Activated CD8-positive, alpha-beta memory T cell treated with anti-CD3 and anti-CD28 coated beads, Interleukin-2, amount 50 U/mL, for 24 hours (primary cell): ENCODE data around the gene CORO2A.
"Not testable (repeated sequence)": the region's sequence is repeated elsewhere in the genome, so short reads cannot be mapped to it uniquely, and the experiment has no call there.

Experiments
- DNase-seq: peaks from one replicate; pipeline ENCODE4 v3.0.0-alpha.2; 2020; ENCODE audit errors: extremely low read depth

The CORO2A gene

DNA sequence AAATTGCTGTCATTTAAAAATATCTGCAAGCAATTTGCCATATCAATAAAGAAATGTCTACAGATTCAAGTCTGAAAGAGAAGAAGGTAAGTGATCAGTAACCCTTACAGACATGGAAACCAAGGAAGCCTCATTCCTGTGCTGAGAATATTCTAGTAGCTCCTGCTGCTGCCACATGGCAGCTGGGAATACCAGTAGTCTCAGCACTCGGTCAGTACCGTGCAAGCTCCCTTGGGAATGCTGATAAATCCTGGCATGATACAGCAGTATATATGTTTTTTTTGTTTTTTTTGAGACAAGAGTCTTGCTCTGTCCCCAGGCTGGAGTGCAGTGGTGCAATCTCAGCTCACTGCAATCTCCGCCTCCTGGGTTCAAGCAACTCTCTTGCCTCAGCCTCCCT is 108.0 kb downstream of the CORO2A start:
- no peak for DNase-seq

DNA sequence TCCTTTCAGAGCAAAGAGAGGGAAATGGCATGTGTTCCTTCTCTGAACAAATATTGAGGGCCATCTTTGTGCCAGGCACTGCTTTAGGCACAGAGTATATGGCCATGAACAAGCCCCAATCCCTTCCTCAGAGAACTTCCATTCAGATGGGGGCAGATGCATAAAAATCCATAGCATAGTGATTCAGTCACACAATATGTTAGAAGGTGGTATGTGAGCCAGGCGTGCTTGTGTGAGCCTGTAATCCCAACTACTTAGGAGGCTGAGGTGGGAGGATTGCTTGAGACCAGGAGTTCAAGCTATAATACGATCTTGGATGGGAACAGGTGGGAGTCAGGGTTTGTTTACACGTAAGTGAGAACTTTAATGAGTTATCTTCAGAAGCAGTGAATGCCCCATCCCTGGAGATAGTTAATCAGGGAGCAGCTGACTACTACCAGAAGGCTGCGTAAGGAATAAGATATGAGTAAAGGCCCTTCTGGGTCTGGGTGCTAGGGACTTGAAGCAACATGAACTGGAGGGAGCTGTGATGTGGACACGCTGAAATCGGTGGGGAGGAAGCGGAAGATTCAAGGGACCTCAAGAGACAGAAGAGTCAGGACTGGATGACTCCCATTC is 108.8 kb downstream of the CORO2A start:
- no peak for DNase-seq

DNA sequence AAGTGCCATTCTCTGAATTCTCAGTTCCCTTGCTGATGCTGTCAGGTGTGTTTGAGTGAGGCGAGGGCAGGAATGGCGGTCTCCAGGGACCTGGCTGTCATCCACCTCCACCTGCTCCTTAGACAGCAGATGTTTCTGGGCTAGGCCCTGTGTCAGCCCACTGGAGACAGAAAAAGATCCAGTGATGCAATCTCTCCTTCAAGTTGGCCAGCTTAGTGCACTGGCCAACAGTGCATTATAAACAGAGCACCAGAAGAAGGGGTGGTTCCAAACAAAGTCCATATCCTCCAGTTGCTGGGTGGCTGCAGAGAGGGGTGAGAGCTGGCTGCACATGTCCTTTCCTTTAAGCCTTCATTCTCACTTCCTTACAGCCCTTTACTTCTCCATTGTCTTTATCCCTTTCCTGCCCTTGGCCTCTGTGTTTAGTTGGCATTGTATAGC is 109.4 kb downstream of the CORO2A start:
- DNase-seq: no peak

DNA sequence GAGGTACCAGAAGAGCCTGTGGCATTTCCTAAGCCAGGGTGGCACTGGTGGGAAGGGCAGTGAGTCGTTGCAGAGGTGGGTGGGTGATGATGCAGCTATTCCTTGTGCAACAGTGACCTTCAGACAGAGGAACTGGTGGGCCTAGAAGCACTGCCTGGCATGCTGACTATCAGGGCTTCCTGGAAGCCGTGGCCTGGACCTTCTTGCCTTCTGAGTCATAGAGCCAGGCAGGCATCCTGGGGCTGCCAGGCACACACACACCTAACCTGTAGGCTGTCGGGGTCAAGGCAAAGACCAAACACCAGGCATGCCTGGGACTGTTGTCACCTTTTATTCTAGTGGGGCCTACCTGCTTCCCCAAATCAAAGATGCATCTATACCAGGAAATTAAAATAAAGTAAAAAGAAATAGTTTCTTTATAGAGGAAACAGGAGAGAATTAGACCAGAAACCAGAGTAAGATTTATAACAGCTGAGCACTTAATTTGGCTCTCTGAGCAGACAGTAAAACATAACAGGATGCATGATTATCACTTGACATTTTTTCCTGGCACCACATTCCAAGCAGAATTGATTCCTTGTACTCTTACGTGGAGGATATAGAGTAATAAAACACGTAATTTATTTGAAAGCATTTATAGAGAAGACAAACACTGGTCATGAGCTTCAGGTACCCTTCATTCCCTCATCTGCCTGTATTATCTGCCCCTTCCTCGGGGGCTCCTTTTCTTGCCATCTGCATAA is 110.8 kb downstream of the CORO2A start:
- no peak for DNase-seq

DNA sequence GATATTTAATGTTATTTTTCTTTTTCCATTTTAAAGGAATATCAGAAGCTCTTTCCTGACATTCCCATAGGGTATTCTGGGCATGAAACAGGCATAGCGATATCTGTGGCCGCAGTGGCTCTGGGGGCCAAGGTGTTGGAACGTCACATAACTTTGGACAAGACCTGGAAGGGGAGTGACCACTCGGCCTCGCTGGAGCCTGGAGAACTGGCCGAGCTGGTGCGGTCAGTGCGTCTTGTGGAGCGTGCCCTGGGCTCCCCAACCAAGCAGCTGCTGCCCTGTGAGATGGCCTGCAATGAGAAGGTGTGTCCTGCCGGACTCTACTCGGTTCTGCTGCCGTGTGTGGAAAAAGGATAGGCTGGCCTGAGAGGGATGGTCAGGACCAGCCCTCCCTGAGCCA is 111.7 kb downstream of the CORO2A start:
- no peak for DNase-seq

DNA sequence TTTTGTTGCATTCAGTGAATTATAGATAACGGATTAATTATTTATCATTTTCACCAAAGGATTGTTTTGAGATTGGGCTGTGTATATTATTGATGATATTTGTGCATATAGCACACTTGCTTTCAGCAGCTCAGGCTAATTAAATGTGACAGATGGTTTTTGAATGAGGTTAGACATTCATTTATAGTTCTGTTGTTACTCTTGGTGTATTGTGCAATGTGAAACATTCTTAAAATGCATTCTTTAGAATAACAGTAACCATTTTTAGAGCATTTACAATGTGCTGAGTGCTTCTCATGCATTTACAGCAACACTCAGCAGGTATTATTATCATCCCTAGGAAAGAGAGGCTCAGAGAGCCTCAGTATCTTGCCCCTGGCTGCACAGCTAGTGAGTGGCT is 112.1 kb downstream of the CORO2A start:
- DNase-seq: no peak

DNA sequence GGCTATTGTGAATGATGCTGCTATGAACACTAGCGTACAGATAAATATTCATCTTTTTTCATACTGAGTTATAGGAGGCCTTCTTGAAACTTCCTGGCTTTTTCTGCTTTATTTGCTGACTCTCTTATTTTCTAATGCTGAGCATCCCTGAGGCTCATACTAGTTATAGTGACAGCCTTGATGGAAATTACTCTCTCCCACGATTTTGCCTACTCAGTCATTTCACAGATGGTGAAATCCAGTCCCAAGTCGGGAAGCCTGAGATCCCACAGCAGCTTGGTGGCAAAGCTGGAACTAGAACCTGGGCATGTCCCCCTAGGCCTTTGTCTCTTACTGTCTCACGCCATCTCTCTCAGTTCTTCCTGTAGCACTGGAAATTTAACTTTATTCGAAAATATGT is 113.5 kb downstream of the CORO2A start:
- no peak for DNase-seq

DNA sequence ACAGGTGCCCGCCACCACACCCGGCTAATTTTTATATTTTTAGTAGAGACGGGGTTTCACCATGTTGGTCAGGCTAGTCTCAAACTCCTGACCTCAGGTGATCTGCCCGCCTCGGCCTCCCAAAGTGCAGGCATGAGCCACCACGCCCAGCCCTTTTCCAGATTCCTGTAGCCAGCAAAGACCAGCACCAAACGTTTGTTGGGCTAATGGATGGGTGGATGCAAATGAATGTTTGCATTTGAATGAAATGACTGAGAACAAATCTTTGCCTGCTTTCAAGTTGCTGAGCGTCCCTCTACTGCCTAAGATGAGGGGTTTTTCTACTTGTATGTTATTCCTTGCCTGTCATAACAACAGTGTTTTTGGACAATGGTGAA is 115.9 kb downstream of the CORO2A start:
- not testable (repeated sequence) for DNase-seq

DNA sequence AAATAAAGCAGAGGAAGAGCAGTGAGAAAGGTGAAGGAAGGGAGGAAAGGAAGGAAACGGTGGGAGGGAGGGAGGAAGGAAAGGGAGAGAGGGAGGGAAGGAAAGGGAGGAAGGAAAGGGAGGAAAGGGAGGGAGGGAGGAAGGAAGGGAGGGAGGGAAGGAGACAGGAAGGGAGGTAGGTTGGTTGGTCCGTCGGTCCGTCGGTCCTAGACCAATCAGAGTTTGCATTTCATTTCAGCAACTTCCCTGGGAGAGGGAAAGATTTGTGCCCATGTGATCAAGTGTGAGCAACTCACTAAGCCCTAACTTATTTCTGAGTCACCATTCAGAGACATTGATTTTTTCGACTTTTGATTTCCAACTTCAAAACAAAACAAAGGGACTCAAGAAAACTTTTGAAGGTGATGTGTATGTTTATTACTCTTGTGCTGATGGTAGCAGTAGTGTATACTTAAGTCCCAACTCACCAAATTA is 117.1 kb downstream of the CORO2A start:
- no peak for DNase-seq

DNA sequence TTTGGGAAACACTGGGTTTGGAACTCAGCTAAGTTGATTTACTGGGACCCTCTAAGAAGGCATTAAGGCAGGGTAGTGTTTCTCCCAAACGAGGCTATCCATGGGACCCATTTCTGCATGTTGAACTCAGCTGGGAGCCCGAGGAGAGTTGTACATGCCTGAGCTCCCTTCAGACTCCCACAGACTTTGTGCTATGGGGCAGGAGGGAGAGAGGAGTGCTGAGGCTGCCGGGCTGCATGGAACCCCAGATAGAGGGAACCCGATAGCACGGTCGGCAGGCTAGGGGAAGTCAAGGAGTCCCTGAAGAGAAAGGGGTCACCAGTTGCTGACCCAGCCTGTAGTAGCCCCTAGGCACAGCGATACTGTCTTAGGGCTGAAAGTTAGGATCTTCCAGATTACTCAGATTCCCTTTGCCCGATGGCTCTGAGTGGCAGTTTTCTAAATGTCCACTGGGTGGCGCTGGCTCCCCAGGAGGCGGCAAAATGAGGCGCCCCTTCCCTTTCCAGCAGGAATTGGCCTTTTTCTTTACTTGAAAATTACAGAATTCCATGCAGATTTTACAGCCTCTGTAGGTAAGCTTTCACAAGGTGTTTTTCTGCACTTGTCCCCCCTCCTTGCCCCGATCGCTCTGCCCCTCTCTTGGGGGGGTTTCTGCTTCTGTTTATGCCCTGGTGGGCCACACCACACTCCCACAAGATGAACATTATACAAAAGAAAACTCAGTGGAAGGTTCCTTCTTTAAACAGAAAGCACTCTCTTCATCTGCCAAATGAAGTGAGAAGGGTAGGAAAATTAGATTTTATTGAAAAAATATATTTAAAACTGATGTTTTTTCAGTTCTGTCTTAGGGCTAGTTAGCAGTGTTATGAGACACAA is 118.1 kb downstream of the CORO2A start:
- DNase-seq: no peak

DNA sequence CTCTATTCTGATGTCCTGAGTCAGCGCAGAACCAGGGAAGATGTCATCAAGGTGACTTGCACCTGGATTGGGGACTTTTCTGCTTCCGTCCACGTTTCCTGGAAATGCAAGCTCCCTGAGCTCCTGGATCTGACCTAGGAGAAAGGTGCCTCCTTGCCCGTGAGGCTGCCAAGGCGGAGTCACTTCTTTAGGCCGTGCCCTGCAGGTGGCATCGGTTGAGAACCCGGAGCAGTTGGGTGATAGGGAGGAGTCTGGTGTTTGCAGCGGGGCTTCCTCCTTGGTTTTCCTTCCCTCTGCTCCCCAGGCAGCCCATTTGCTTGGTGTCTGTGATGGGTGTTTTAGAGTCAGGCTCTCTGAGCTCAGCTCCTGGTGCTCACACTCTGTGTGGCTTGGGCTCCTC is 120.7 kb downstream of the CORO2A start:
- no peak for DNase-seq
